Activated CD8-positive, alpha-beta memory T cell treated with anti-CD3 and anti-CD28 coated beads, Interleukin-2, amount 50 U/mL, for 1 hour (primary cell): ENCODE measurements around the gene DYNLT2B.
A peak's percentile ranks its signal among the peaks of the same experiment; 100 is the strongest.
"Not testable (repeated sequence)": the region's sequence is repeated elsewhere in the genome, so short reads cannot be mapped to it uniquely, and the experiment has no call there.

Source experiments
- DNase-seq: peaks from one replicate; pipeline ENCODE4 v3.0.0-alpha.2; 2020; ENCODE audit errors: extremely low read depth

Gene DYNLT2B

GRCh38 chr3:196317687-196318467, at the start of gene DYNLT2B:
Gene DYNLT2B, minus strand, starts transcription at chr3:196318240. Its CDS starts 88 bp downstream, at chr3:196318152.
- peak; percentile 53 for DNase-seq

GRCh38 chr3:196365736-196366135, 47.7 kb upstream of the DYNLT2B start:
- no peak for DNase-seq

GRCh38 chr3:196360586-196360985, 42.5 kb upstream of the DYNLT2B start:
- DNase-seq, result no peak

GRCh38 chr3:196358540-196358939, 40.5 kb upstream of the DYNLT2B start:
- DNase-seq, result not testable (repeated sequence)

DNA sequence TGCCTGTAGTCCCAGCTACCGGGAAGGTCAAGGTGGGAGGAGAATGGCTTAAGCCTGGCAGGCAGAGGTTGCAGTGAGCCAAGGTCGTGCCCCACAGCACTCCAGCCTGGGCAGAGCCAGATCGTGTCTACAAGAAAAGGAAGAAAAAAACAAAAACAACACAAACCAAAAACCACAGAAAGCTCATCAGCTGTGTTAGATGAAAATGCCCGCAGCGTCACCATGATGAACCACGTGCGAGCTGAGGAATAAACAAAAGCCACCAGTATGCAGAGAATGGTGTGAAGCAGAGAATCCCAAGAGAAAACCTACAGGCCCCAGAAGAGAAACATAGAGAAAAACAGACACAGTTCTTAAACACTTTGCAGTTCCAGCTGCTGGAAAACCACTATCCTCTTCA, 39.9 kb upstream of the DYNLT2B start:
- no peak for DNase-seq

- no peak for DNase-seq
Observed at GRCh38 chr3:196356556-196356955, 38.5 kb upstream of the DYNLT2B start.

DNA sequence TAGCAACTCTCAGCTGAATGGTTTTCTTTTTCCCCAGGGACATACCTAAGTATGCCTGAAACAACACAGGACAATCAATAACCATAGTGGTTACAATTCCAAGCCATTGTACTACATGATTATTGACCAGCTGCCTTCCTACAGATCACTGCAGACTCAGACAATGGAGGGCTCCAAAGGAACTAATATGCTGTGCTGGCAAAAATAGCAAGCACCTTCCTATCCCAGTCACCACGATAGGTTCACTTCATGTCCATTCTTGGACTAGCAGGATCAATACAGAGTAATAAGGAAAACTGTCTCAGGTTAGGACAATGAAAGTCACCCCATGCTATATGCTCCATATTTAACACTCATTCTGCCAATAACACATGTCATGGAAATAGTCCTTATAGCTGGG, 37.6 kb upstream of the DYNLT2B start:
- DNase-seq, result no peak

- DNase-seq, result no peak
Observed at GRCh38 chr3:196354132-196354531, 36.1 kb upstream of the DYNLT2B start.

DNA sequence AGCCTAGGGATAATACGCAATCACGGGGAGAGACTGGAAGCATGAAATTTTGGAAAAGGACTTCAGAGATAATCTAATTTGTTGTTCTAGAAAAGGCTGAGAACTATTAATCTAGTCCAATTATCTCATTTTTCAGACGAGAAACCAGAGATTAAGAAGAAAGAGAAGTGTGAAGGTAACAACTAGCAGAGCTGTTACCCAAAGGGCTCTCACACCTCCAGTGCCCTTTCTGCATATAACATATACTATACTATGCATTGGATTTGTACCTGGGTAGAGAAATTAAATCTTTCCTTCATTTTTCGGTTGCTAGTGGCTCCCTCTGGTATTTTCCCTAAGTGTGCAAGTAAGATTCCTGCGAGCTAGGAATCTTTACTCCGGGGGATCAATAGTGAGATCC, 33.5 kb upstream of the DYNLT2B start:
- DNase-seq, result no peak

GRCh38 chr3:196350067-196350466, 32.0 kb upstream of the DYNLT2B start:
- no peak for DNase-seq

DNA sequence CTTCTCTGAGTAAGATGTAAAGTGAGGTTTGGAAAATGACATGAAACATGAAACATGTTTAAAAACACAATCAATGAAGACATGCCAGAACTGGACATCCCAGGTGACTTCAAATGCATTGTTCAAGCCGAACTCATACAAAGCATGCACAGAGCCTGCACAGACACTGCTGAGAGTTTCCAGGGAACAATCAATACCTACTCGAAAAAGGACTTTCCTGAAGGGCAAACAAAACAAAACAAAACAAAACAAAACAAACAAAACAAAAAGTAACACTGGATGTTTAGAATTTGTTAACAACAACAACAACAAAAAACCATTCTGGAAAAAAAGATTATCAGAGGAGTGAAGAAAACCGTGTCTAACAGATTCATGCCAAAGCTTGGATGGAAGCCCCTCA, 30.7 kb upstream of the DYNLT2B start:
- DNase-seq, result no peak

GRCh38 chr3:196344663-196345062, 26.6 kb upstream of the DYNLT2B start:
- no peak for DNase-seq

DNA sequence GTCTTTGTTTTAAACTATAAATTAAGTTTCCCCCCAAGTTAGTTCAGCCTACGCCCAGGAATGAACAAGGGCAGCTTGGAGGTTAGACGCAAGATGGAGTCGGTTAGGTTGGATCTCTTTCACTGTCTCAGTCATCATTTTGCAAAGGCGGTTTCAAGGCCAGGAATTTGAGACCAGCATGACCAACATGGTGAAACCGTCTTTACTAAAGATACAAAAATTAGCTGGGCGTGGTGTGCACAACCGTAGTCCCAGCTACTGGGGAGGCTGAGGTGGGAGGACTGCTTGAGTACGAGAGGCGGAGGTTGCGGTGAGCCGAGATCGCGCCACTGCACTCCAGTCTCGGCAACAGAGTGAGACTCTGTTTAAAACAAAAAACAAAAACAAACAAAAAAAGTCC, 25.9 kb upstream of the DYNLT2B start:
- not testable (repeated sequence) for DNase-seq

- no peak for DNase-seq
Observed at GRCh38 chr3:196341137-196341536, 23.1 kb upstream of the DYNLT2B start.

DNA sequence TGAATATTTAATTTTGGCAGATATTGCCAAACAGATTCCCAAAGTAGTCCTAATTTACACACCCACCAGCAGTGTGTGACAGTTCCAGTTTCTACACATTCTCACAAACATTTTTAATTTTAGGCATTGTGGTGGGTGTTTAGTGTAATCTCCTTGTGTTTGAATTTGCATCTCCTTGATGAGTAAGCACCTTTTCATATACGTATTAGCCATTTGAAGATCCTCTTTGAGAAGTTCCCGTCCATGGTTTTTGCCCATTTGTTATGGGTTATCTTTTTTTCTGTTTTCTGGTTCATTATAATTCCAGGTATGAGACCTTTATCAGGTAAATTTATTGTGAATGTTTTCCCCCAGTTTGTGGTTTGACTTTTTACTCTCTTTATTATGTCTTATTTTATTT, 22.4 kb upstream of the DYNLT2B start:
- DNase-seq, result no peak

- no peak for DNase-seq
Observed at GRCh38 chr3:196339493-196340254, 21.6 kb upstream of the DYNLT2B start.

DNA sequence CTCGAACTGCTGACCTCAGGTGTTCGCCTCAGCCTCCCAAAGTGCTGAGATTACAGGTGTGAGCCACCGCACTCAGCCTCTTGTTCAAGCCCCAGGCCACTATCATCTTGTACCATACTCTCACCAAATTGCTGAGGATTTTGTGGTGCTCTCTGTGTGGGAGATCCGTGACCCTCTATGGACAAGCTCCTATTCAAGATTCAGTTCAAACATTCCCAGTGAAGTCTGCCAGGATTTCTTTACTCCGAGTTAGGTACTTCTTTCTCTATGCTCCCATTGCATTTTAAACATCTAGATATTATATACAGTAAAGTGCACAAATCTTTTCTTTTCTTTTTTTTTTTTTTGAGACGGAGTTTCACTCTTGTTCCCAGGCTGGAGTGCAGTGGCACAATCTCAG, 21.0 kb upstream of the DYNLT2B start:
- DNase-seq, result no peak

GRCh38 chr3:196336319-196337145, 18.5 kb upstream of the DYNLT2B start:
- DNase-seq, result no peak

DNA sequence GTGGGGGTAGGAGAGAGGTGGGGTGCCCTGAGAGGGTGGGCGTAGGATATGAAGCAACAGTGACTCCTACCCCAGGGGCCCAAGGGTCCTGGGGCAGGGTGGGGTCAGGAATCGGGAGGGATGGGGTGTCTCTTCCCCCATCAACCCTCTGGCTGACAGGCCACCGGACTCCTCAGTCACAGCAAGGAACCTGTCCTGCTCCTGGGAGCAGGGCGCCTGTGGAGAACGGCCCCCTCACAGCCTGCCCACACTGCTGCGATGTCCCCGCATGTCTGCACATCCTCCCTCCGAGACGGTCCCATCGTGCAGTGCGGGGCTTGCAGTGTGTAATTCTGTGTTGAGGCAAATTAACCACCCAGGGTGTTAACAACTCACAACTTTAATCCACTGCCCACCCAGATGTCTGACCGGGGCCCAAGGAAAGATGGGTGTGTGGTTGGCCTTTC, 17.5 kb upstream of the DYNLT2B start:
- no peak for DNase-seq

DNA sequence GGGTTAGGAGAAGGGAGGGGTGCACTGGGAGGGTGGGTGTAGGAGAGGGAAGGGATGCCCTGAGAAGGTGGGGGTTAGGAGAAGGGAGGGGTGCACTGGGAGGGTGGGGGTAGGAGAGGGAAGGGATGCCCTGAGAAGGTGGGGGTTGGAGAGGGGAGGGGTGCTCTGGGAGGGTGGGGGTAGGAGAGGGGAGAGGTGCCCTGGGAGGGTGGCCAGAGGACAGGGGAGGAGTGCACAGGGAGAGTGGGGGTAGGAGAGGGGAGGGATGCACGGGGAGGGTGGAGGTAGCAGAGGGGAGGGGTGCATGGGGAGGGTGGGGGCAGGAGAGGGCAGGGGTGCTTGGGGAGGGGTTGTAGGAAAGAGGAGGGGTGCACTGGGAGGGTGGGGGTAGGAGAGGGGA, 16.9 kb upstream of the DYNLT2B start:
- DNase-seq, result no peak

DNA sequence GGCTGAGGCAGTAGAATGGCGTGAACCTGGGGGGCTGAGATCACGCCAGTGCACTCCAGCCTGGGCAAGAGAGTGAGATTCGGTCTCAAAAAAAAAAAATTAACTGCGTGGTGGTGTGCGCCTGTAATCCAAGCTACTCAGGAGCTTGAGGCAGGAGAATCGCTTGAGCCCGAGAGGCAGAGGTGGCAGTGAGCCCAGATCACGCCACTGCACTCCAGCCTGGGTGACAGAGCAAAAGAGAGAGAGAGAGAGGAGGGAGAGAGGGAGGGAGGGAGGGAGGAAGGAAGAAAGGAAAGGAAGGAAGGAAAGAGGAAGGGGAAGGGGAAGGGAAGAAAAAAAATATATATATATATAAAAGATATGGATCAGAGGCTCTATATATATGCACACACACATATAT, 14.1 kb upstream of the DYNLT2B start:
- no peak for DNase-seq

GRCh38 chr3:196327405-196327804, 9.4 kb upstream of the DYNLT2B start:
- DNase-seq, result no peak
